ENCODE measurements around the gene SAP130. TPM values are rescaled to one million over a fixed set of nuclear protein-coding genes. Genes with fewer than 3 reads are reported as not detected.

The SAP130 gene
- polyA plus RNA-seq, 1 donor (not counting 4 experiments of a cell fraction or from before 2014, with no cell fraction given): 11.6 TPM

GRCh38 chr2:127893033-127893432 is 134.8 kb downstream of the SAP130 start:
- FAIRE-seq: no peak
- no peaks in the 10 kb centered on the region for H3K36me3 ChIP-seq (ENCODE audit: control insufficient read depth in 2 of 2, extremely low read depth in 1 of 2, insufficient read depth in 2 of 2, low read length in 2 of 2)
- dilution Hi-C loops (cut with MboI; ENCODE audit: extremely low pct_ligation_motif_present, low sequenced_read_pairs): no loop called here
- H3K27ac ChIP-seq (ENCODE audit: control insufficient read depth, insufficient read depth, low read length): no peak overlapping the region
- no peak overlapping the region for H3K4me2 ChIP-seq (ENCODE audit: control insufficient read depth, extremely low read depth, insufficient read depth, low read depth, low read length)
- H3K27me3 ChIP-seq (ENCODE audit: control insufficient read depth, extremely low read depth, insufficient read depth, low read length): no peaks in the 10 kb centered on the region
- H4K20me1 ChIP-seq (ENCODE audit: control insufficient read depth, extremely low read depth, insufficient read depth, low read length): no peaks in the 10 kb centered on the region
- peaks cover 2% of the 10 kb centered on the region for H3K79me2 ChIP-seq (ENCODE audit: control insufficient read depth, insufficient read depth, low read length)
- no peaks in the 10 kb centered on the region for H3K9me1 ChIP-seq (ENCODE audit: control insufficient read depth, extremely low read depth, insufficient read depth, low read length)
- no peak overlapping the region for H3K9ac ChIP-seq (ENCODE audit: control insufficient read depth, extremely low read depth, insufficient read depth, low read length)
- no peak for DNase-seq (ENCODE audit: low read depth, low spot score)
- peaks cover 1% of the 10 kb centered on the region for H3K4me1 ChIP-seq (ENCODE audit: control insufficient read depth, extremely low read depth, insufficient read depth, low read length)
- H3K9me3 ChIP-seq (ENCODE audit: control insufficient read depth, low read depth, low read length): no peaks in the 10 kb centered on the region
- no peak overlapping the region for H2AFZ ChIP-seq (ENCODE audit: control insufficient read depth, low read length)
- no peak overlapping the region for H3K4me3 ChIP-seq (ENCODE audit: control insufficient read depth in 2 of 3, extremely low read depth in 1 of 3, insufficient read depth in 2 of 3, low read depth in 1 of 3, low read length in 3 of 3)
- TF ChIP-seq CTCF (optimal IDR thresholded peaks at IDR 0.05 in 1 of 3, IDR thresholded peaks at IDR 0.05 in 1 of 3, conservative IDR thresholded peaks at IDR 0.05 in 1 of 3; ENCODE audit: extremely low read depth in 1 of 3, insufficient read depth in 2 of 3, low read length in 3 of 3) (no peak), EZH2 (IDR thresholded peaks at IDR 0.05; ENCODE audit: low read length) (no peak)

GRCh38 chr2:127891811-127892210 is 136.0 kb downstream of the SAP130 start:
- no peak overlapping the region for H3K27ac ChIP-seq (ENCODE audit: control insufficient read depth, insufficient read depth, low read length)
- H3K4me1 ChIP-seq (ENCODE audit: control insufficient read depth, extremely low read depth, insufficient read depth, low read length): peaks cover 11% of the 10 kb centered on the region
- DNase-seq (ENCODE audit: low read depth, low spot score): no peak
- H3K9ac ChIP-seq (ENCODE audit: control insufficient read depth, extremely low read depth, insufficient read depth, low read length): no peak overlapping the region
- no peak overlapping the region for H2AFZ ChIP-seq (ENCODE audit: control insufficient read depth, low read length)
- peaks cover 10% of the 10 kb centered on the region for H3K79me2 ChIP-seq (ENCODE audit: control insufficient read depth, insufficient read depth, low read length)
- no peaks in the 10 kb centered on the region for H3K9me1 ChIP-seq (ENCODE audit: control insufficient read depth, extremely low read depth, insufficient read depth, low read length)
- no peak overlapping the region for H3K4me3 ChIP-seq (ENCODE audit: control insufficient read depth in 2 of 3, extremely low read depth in 1 of 3, insufficient read depth in 2 of 3, low read depth in 1 of 3, low read length in 3 of 3)
- dilution Hi-C loops (cut with MboI; ENCODE audit: extremely low pct_ligation_motif_present, low sequenced_read_pairs): no loop called here
- TF ChIP-seq EZH2 (IDR thresholded peaks at IDR 0.05; ENCODE audit: low read length): no peak
- TF ChIP-seq CTCF (optimal IDR thresholded peaks at IDR 0.05 in 1 of 3, IDR thresholded peaks at IDR 0.05 in 1 of 3, conservative IDR thresholded peaks at IDR 0.05 in 1 of 3; ENCODE audit: extremely low read depth in 1 of 3, insufficient read depth in 2 of 3, low read length in 3 of 3): no peak
- H3K27me3 ChIP-seq (ENCODE audit: control insufficient read depth, extremely low read depth, insufficient read depth, low read length): no peaks in the 10 kb centered on the region
- no peaks in the 10 kb centered on the region for H3K9me3 ChIP-seq (ENCODE audit: control insufficient read depth, low read depth, low read length)
- H4K20me1 ChIP-seq (ENCODE audit: control insufficient read depth, extremely low read depth, insufficient read depth, low read length): no peaks in the 10 kb centered on the region
- no peaks in the 10 kb centered on the region for H3K36me3 ChIP-seq (ENCODE audit: control insufficient read depth in 2 of 2, extremely low read depth in 1 of 2, insufficient read depth in 2 of 2, low read length in 2 of 2)
- H3K4me2 ChIP-seq (ENCODE audit: control insufficient read depth, extremely low read depth, insufficient read depth, low read depth, low read length): no peak overlapping the region
- no peak for FAIRE-seq

Small RNA genes lying within 50 kb of the gene (small RNA-seq; reads per million reads assigned to genes)
- 0 reads per million in 3 experiments for gene AC012306.1 (ENCODE audit: insufficient read length in 3 of 3, low read depth in 3 of 3, low replicate concordance in 1 of 3)
- 0 reads per million in 3 experiments for gene AC108059.3 (ENCODE audit: insufficient read length in 3 of 3, low read depth in 3 of 3, low replicate concordance in 1 of 3)
- 0 reads per million in 3 experiments for gene RF00019 (ENCODE audit: insufficient read length in 3 of 3, low read depth in 3 of 3, low replicate concordance in 1 of 3)

Other genes with a start within 250 kb of the SAP130 start
- gene WDR33, start 216.9 kb downstream of the SAP130 start, polyA plus RNA-seq: 25.4 to 44.5 TPM (median 26.5 TPM) in 3 replicates
- gene POLR2D, start 169.9 kb downstream of the SAP130 start, polyA plus RNA-seq: 8.3 to 27.3 TPM (median 15.3 TPM) in 3 replicates
- 12.6 to 23.0 TPM (median 16.8 TPM) in 3 replicates for gene AMMECR1L, start 142.1 kb downstream of the SAP130 start, polyA plus RNA-seq
- 19.5 to 30.9 TPM (median 26.7 TPM) in 3 replicates for gene UGGT1, start 63.1 kb upstream of the SAP130 start, polyA plus RNA-seq

Measured in keratinocyte (primary cell).